Measurements from ENCODE around the gene GPLD1. TPM values are rescaled to one million over a fixed set of nuclear protein-coding genes. Genes with fewer than 3 reads are reported as not detected.

GPLD1 gene
- total and polyA plus RNA-seq, 9 of the 15 experiments (the other 6 are each of a cell fraction or from before 2014, with no cell fraction given), result 0.11 to 1.3 (median 0.82) TPM

DNA sequence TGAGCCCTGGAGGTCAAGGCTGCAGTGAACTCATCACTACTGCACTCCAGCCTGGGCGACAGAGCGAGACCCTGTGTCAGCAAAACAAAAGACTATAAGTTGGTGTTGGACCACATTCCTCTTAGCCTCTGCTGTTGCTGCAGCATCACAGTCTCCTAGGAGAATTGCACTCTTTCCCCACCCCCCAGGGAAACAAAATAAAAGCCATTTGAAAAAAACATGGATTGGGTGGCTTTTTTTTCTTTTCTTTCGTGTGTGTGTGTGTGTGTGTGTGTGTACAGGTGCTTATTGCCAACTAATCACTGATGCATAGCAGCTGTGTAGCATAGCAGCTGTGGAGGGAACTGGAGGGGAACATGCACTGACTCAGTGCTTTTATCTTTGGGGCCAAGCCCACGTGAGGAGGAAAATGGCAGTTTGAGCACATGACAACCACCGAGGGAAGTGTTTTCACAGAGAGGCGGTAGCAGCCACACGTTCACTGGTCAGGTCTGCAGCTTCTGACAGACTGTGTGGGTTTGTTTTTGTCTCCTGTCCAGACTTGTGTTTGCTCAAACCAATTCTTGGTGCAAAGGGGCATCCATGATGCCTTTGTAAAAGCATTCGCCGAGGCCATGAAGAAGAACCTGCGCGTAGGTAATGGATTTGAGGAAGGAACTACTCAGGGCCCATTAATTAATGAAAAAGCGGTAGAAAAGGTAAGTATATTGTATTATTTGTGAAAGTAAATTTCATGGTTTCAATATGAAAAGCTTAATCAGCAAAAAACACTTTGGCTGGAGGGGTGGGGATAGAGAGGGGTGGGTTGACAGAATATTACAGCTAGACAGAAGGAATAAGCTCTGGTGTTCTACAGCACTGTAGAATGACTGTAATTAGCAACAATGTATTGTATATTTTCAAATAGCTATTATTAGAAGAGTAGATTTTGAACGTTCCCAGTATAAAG, 33.1 kb upstream of the GPLD1 start (continued):
- no peak for TF ChIP-seq ELK1 (CRISPR knock-in tag; IDR thresholded peaks at IDR 0.05)
- TF ChIP-seq SAFB2 (IDR thresholded peaks at IDR 0.05; ENCODE audit: borderline replicate concordance, low read depth, low read length, severe bottlenecking), result no peak
- TF ChIP-seq ZNF165 (CRISPR knock-in tag; IDR thresholded peaks at IDR 0.05; ENCODE audit: borderline replicate concordance), result 0 out of 2 replicates have a peak, but pooled peaks have one; percentile 49
- no peak for TF ChIP-seq NFE2L1 (tag; IDR thresholded peaks at IDR 0.05; ENCODE audit: borderline replicate concordance, low read depth)
- no peak for TF ChIP-seq SMARCE1 (IDR thresholded peaks at IDR 0.05)
- no peak for TF ChIP-seq PRDM10 (IDR thresholded peaks at IDR 0.05; ENCODE audit: partially characterized antibody)
- no peak for TF ChIP-seq CREB5 (CRISPR knock-in tag; IDR thresholded peaks at IDR 0.05)
- TF ChIP-seq, protein P1, sequence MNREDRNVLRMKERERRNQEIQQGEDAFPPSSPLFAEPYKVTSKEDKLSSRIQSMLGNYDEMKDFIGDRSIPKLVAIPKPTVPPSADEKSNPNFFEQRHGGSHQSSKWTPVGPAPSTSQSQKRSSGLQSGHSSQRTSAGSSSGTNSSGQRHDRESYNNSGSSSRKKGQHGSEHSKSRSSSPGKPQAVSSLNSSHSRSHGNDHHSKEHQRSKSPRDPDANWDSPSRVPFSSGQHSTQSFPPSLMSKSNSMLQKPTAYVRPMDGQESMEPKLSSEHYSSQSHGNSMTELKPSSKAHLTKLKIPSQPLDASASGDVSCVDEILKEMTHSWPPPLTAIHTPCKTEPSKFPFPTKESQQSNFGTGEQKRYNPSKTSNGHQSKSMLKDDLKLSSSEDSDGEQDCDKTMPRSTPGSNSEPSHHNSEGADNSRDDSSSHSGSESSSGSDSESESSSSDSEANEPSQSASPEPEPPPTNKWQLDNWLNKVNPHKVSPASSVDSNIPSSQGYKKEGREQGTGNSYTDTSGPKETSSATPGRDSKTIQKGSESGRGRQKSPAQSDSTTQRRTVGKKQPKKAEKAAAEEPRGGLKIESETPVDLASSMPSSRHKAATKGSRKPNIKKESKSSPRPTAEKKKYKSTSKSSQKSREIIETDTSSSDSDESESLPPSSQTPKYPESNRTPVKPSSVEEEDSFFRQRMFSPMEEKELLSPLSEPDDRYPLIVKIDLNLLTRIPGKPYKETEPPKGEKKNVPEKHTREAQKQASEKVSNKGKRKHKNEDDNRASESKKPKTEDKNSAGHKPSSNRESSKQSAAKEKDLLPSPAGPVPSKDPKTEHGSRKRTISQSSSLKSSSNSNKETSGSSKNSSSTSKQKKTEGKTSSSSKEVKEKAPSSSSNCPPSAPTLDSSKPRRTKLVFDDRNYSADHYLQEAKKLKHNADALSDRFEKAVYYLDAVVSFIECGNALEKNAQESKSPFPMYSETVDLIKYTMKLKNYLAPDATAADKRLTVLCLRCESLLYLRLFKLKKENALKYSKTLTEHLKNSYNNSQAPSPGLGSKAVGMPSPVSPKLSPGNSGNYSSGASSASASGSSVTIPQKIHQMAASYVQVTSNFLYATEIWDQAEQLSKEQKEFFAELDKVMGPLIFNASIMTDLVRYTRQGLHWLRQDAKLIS (CRISPR knock-in tag; IDR thresholded peaks at IDR 0.05), result no peak
- no peak for TF ChIP-seq ZNF197 (CRISPR knock-in tag; IDR thresholded peaks at IDR 0.05; ENCODE audit: low read depth)
- no peak for TF ChIP-seq XRCC3 (IDR thresholded peaks at IDR 0.05)
- no peak for TF ChIP-seq EHMT2 (IDR thresholded peaks at IDR 0.05)
- TF ChIP-seq, protein P2, sequence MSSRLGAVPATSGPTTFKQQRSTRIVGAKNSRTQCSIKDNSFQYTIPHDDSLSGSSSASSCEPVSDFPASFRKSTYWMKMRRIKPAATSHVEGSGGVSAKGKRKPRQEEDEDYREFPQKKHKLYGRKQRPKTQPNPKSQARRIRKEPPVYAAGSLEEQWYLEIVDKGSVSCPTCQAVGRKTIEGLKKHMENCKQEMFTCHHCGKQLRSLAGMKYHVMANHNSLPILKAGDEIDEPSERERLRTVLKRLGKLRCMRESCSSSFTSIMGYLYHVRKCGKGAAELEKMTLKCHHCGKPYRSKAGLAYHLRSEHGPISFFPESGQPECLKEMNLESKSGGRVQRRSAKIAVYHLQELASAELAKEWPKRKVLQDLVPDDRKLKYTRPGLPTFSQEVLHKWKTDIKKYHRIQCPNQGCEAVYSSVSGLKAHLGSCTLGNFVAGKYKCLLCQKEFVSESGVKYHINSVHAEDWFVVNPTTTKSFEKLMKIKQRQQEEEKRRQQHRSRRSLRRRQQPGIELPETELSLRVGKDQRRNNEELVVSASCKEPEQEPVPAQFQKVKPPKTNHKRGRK (tag; IDR thresholded peaks at IDR 0.05), result no peak
- TF ChIP-seq ETV5 (CRISPR knock-in tag; IDR thresholded peaks at IDR 0.05; ENCODE audit: low read depth), result no peak
- peak; percentile 93 for TF ChIP-seq ZNF583 (CRISPR knock-in tag; IDR thresholded peaks at IDR 0.05)
- no peak for TF ChIP-seq RUNX1 (IDR thresholded peaks at IDR 0.05; ENCODE audit: low read depth)
